ENCODE results near the gene PTPRM.

- TF ChIP-seq EZH2 (IDR thresholded peaks at IDR 0.05; ENCODE audit: low read length, unreplicated experiment) (no peak), EZH2phosphoT487 (IDR thresholded peaks at IDR 0.05; ENCODE audit: borderline replicate concordance, low read length) (no peak)
- TF ChIP-seq, protein P1, sequence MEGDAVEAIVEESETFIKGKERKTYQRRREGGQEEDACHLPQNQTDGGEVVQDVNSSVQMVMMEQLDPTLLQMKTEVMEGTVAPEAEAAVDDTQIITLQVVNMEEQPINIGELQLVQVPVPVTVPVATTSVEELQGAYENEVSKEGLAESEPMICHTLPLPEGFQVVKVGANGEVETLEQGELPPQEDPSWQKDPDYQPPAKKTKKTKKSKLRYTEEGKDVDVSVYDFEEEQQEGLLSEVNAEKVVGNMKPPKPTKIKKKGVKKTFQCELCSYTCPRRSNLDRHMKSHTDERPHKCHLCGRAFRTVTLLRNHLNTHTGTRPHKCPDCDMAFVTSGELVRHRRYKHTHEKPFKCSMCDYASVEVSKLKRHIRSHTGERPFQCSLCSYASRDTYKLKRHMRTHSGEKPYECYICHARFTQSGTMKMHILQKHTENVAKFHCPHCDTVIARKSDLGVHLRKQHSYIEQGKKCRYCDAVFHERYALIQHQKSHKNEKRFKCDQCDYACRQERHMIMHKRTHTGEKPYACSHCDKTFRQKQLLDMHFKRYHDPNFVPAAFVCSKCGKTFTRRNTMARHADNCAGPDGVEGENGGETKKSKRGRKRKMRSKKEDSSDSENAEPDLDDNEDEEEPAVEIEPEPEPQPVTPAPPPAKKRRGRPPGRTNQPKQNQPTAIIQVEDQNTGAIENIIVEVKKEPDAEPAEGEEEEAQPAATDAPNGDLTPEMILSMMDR (conservative IDR thresholded peaks at IDR 0.05; ENCODE audit: low read depth, low read length) = no peak
These were observed 75.3 kb downstream of the PTPRM start for GRCh38 chr18:7642331-7642890.
